ENCODE measurements around the gene KCNQ1.

The KCNQ1 gene

GRCh38 chr11:2426221-2426620, 18.6 kb upstream of the KCNQ1 start:
- DNase-seq = no peak

- no peak for DNase-seq
These were observed 17.8 kb upstream of the KCNQ1 start for GRCh38 chr11:2426826-2427521.

- no peak for DNase-seq
These were observed 17.0 kb upstream of the KCNQ1 start for GRCh38 chr11:2427721-2428321.

- DNase-seq = peak; percentile 30
These were observed 16.4 kb upstream of the KCNQ1 start for GRCh38 chr11:2428322-2428795.

- no peak for DNase-seq
These were observed 13.4 kb upstream of the KCNQ1 start for GRCh38 chr11:2431395-2431794.

- DNase-seq = no peak
These were observed 12.6 kb upstream of the KCNQ1 start for GRCh38 chr11:2432171-2432621.

GRCh38 chr11:2432628-2433071, 12.2 kb upstream of the KCNQ1 start:
- DNase-seq = no peak

- no peak for DNase-seq
These were observed 11.5 kb upstream of the KCNQ1 start for GRCh38 chr11:2433106-2433925.

DNA sequence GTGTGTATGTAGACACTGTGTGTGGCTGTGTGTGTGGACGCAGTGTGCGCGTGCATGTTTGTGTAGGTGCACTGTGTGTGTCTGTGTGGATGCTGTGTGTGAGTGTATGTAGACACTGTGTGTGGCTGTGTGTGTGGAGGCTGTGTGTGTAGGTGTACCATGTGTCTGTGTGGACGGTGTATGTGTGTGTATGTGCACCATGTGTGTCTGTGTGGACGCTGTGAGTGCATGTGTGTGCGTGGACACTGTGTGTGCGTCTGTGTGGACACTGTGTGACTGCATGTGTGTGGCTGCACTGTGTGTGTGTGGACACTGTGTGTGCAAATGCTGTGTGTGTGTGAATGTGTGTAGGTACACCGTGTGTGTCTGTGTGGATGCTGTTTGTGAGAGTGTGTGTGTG, 10.8 kb upstream of the KCNQ1 start:
- no peak for DNase-seq

GRCh38 chr11:2434506-2435255, 10.1 kb upstream of the KCNQ1 start:
- DNase-seq = no peak

GRCh38 chr11:2435288-2436012, 9.4 kb upstream of the KCNQ1 start:
- no peak for DNase-seq

DNA sequence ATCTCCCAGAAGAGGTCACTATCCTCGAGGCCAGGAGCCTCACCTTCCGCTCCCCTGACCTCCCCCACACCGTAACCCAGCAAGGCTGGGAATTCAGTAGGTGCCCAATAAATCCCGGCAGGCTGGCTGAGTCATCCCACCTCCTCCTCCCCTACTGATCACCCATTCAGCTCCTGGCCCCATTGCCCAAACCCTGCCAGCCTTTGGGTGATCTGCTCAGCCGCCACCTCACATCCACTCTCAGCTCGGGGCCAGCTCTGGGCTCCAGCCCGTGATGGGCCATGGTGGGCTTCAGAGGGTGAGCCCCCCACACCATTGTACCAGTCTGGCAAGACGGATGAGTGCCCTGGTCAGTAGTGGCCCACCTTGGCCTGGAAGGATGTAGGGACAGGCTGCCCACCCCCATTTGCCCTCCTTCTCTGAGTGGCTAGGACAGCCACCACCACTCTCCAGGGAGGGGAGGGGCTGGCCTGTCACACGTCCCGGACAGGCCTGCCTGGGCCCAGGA, 8.7 kb upstream of the KCNQ1 start:
- DNase-seq = no peak

DNA sequence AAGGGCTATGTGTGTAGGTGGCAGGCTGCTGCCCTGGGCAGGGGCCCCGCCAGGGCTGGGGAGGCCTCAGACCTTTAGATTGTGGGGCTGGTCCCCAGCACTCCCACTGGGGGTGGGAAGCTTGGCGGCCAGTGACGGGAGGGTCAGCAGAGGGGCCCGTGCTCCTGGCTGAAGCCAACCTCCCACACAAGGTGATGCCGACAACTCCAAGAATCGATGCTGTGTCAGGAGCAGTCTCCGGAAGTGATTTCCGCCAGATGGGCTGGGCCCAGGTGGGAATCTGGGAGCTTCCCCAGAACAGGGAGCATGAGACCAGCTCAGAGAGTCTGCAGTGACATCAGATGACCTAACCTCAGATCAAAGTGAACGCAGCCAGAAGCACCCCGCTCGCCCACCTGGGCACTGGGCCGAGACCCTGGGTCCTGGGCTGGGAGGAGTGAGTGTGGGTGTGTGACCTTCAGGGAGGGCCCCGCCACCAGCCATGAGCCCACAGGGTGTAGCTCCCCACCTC, 8.2 kb upstream of the KCNQ1 start:
- DNase-seq = no peak

GRCh38 chr11:2437516-2437915, 7.3 kb upstream of the KCNQ1 start:
- no peak for DNase-seq

DNA sequence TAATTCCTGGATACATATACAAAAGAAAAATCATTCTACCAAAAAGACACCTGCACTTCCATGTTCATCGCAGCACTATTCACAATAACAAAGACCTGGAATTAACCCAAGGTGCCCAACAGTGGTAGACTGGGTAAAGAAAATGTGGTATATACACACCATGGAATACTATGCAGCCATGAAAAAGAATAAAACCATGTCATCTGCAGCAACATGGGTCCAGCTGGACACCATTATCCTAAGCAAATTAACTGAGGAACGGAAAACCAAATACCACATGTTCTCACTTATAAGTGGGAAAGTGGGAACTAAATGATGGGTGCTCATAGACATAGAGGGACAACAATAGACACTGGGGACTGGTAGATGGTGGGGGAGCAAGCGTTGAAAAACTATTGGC, 5.0 kb upstream of the KCNQ1 start:
- no peak for DNase-seq

DNA sequence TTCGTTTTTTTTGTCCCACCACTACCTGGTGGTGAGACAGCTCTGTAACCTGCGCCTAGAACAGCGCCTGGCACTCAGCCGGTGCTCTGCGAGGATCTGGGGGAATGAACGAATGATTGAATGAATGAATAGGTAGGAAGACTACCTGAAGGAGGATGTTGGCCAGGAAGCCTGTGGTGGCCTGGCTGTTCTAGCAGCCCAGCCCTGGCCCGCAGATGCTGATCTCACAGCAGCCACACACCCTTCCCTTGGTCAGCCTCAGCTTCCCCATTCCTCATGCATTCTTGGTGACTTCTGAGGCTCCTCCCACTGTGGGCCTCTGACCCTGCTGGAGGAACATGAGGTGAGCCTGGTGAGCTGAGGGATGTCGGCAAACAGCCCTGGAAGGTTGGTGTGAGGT, 4.2 kb upstream of the KCNQ1 start:
- no peak for DNase-seq

DNA sequence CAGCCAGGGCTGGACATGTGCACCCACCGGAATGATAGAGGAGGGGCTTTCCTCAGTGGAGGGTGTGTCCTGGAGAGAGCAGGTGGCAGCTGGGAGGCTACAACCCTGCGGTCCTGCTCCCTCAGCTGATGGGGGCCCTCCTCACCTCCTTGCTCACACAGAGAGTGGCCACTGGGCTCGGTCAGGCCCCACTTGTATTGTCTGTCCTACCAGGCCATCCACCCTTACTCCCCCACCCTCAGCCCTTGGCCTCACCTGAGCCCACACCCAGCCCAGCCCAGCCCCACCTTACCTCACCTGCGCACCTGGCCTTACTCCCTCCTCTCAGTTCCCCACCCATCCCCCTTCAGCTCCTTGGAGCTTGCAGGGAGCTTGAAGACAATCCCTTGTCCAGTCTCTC, 3.6 kb upstream of the KCNQ1 start:
- no peak for DNase-seq

DNA sequence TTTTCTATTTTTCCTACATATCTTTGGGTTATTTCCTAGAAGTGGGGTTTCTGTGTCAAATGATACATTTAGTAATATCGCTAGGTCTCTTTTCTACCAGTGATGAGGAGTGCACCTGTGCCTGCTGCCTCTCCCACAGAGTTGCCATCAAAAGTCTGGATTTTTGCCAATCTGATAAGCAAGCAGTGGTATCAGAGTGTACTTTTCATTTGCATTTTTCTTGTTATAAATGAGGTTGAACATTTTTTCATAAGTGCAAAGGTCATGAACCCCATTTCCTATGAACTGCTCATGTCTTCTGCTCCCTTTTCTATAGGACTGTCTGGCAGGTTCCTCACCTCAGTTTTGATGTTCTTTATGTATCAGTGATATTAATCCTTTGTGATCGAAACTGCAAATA, 2.2 kb upstream of the KCNQ1 start:
- no peak for DNase-seq

- no peak for DNase-seq
These were observed 1.4 kb upstream of the KCNQ1 start for GRCh38 chr11:2443406-2443805.

DNA sequence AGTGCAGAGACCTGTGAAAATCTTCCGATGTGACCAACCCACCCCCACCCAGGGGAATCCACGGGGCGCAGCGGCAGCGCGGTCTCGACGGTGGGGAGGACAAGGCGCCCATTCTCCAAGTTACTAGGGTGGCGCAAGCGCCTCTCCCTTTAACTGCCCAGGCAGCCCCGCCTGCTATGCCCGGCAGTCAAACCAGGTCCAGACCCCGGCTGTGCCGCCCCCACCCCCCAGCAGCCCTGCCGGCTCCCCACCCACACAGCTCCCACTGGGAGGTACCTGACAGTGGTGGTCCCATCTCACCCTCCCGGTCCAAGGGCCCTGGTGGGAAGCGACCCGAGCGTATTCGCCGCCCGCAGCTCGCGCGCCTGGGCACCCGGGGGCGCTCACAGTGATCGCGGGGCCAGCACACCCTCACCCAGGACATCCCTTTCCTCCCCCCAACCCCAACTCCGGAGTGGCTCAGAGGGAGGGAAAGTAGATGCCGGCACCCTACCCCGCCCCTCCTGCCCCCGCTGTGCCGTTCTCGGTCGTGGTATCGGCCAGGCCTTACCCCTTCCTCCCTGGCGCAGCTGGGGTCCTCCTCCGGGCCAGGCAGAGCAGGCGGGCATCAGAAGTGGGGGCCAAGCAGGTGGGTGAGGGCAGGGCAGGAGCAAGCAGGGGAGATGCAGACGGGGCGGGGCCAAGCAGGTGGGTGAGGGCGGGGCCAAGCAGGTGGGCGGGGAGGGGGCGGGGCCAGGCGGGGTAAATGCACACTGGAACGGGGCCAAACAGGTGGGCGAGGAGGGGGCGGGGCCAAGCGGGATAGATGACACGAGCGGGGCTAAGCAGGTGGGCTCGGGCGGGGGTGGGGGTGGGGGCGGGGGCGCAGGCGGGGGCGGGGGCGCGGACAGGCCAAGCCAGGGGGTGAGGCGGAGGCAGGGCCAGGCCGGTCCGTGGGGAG, 657 bp upstream of the KCNQ1 start, which contains the start of gene TRPM5:
TRPM5 (minus strand) TSS at position 634 of the 940 bp plus-strand sequence. CDS start 21,478 bp downstream, outside the sequence.
- DNase-seq = peak; percentile 29

Measured in NCI-H1092 treated with DMSO at 0.1 percent for 48 hours (cell line).